Measurements from ENCODE around the gene ARID1A. TPM values are rescaled to one million over a fixed set of nuclear protein-coding genes. Genes with fewer than 3 reads are reported as not detected.

ARID1A gene
- total and polyA plus RNA-seq, 2 donors (not counting 1 experiment from before 2014, with no cell fraction given): 12.9 to 16.0 TPM

GRCh38 chr1:26733392-26733791 is 37.6 kb downstream of the ARID1A start:
- Histone ChIP-seq H3K27me3 (ENCODE audit: control insufficient read depth, insufficient read depth, low read length) (no peaks in the 10 kb centered on the region), H3K9me3 (ENCODE audit: control insufficient read depth, insufficient read depth, low read depth, low read length) (no peaks in the 10 kb centered on the region), H3K9ac (ENCODE audit: insufficient read depth, low read length) (no peak overlapping the region), H3K27ac (ENCODE audit: insufficient read depth, low read length) (peak overlapping the region; percentile 2), H3K79me2 (ENCODE audit: control insufficient read depth, insufficient read depth, low read length) (peaks cover 39% of the 10 kb centered on the region), H2AFZ (ENCODE audit: low read length) (no peak overlapping the region), H3K4me2 (ENCODE audit: extremely low read depth, insufficient read depth, low read length) (no peak overlapping the region), H3K4me3 (replicated peaks in 1 of 4; ENCODE audit: control extremely low read depth in 1 of 4, insufficient read depth in 1 of 4, low read depth in 3 of 4, low read length in 4 of 4) (no peak overlapping the region), H3K4me1 (ENCODE audit: control insufficient read depth, extremely low read depth, insufficient read depth, low read length) (peaks cover 10% of the 10 kb centered on the region), H3K36me3 (ENCODE audit: control insufficient read depth, insufficient read depth, low read length) (peaks cover 19% of the 10 kb centered on the region), H4K20me1 (ENCODE audit: control insufficient read depth, extremely low read depth, insufficient read depth, low read length) (no peaks in the 10 kb centered on the region)
- TF ChIP-seq, protein P1, sequence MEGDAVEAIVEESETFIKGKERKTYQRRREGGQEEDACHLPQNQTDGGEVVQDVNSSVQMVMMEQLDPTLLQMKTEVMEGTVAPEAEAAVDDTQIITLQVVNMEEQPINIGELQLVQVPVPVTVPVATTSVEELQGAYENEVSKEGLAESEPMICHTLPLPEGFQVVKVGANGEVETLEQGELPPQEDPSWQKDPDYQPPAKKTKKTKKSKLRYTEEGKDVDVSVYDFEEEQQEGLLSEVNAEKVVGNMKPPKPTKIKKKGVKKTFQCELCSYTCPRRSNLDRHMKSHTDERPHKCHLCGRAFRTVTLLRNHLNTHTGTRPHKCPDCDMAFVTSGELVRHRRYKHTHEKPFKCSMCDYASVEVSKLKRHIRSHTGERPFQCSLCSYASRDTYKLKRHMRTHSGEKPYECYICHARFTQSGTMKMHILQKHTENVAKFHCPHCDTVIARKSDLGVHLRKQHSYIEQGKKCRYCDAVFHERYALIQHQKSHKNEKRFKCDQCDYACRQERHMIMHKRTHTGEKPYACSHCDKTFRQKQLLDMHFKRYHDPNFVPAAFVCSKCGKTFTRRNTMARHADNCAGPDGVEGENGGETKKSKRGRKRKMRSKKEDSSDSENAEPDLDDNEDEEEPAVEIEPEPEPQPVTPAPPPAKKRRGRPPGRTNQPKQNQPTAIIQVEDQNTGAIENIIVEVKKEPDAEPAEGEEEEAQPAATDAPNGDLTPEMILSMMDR (conservative IDR thresholded peaks at IDR 0.05 in 1 of 2, IDR thresholded peaks at IDR 0.05 in 1 of 2; ENCODE audit: low read depth in 1 of 2, low read length in 2 of 2): no peak
- TF ChIP-seq EZH2 (IDR thresholded peaks at IDR 0.05; ENCODE audit: low read length, missing control alignments): no peak
- peak in 1 of 2 donors; percentile 48 for DNase-seq (ENCODE audit: low read depth in 2 of 2)

GRCh38 chr1:26733982-26734381 is 38.2 kb downstream of the ARID1A start:
- H3K9me3 ChIP-seq (ENCODE audit: control insufficient read depth, insufficient read depth, low read depth, low read length): no peaks in the 10 kb centered on the region
- H3K4me1 ChIP-seq (ENCODE audit: control insufficient read depth, extremely low read depth, insufficient read depth, low read length): peaks cover 10% of the 10 kb centered on the region
- H3K27ac ChIP-seq (ENCODE audit: insufficient read depth, low read length): peak overlapping the region; percentile 49
- DNase-seq (ENCODE audit: low read depth in 2 of 2): peak; percentile 72 to 97
- no peak overlapping the region for H3K4me2 ChIP-seq (ENCODE audit: extremely low read depth, insufficient read depth, low read length)
- no peaks in the 10 kb centered on the region for H3K27me3 ChIP-seq (ENCODE audit: control insufficient read depth, insufficient read depth, low read length)
- H3K36me3 ChIP-seq (ENCODE audit: control insufficient read depth, insufficient read depth, low read length): peaks cover 17% of the 10 kb centered on the region
- no peak overlapping the region for H3K9ac ChIP-seq (ENCODE audit: insufficient read depth, low read length)
- TF ChIP-seq EZH2 (IDR thresholded peaks at IDR 0.05; ENCODE audit: low read length, missing control alignments): no peak
- TF ChIP-seq, protein P1 (conservative IDR thresholded peaks at IDR 0.05 in 1 of 2, IDR thresholded peaks at IDR 0.05 in 1 of 2; ENCODE audit: low read depth in 1 of 2, low read length in 2 of 2): no peak
- H3K79me2 ChIP-seq (ENCODE audit: control insufficient read depth, insufficient read depth, low read length): peaks cover 34% of the 10 kb centered on the region
- H4K20me1 ChIP-seq (ENCODE audit: control insufficient read depth, extremely low read depth, insufficient read depth, low read length): no peaks in the 10 kb centered on the region
- no peak overlapping the region for H2AFZ ChIP-seq (ENCODE audit: low read length)
- no peak overlapping the region for H3K4me3 ChIP-seq (replicated peaks in 1 of 4; ENCODE audit: control extremely low read depth in 1 of 4, insufficient read depth in 1 of 4, low read depth in 3 of 4, low read length in 4 of 4)

- TF ChIP-seq EZH2 (IDR thresholded peaks at IDR 0.05; ENCODE audit: low read length, missing control alignments): no peak
- TF ChIP-seq, protein P1 (conservative IDR thresholded peaks at IDR 0.05 in 1 of 2, IDR thresholded peaks at IDR 0.05 in 1 of 2; ENCODE audit: low read depth in 1 of 2, low read length in 2 of 2): no peak
- peaks cover 31% of the 10 kb centered on the region for H3K79me2 ChIP-seq (ENCODE audit: control insufficient read depth, insufficient read depth, low read length)
- H3K4me2 ChIP-seq (ENCODE audit: extremely low read depth, insufficient read depth, low read length): no peak overlapping the region
- no peak overlapping the region for H3K4me3 ChIP-seq (replicated peaks in 1 of 4; ENCODE audit: control extremely low read depth in 1 of 4, insufficient read depth in 1 of 4, low read depth in 3 of 4, low read length in 4 of 4)
- no peak overlapping the region for H3K9ac ChIP-seq (ENCODE audit: insufficient read depth, low read length)
- H3K9me3 ChIP-seq (ENCODE audit: control insufficient read depth, insufficient read depth, low read depth, low read length): no peaks in the 10 kb centered on the region
- no peaks in the 10 kb centered on the region for H4K20me1 ChIP-seq (ENCODE audit: control insufficient read depth, extremely low read depth, insufficient read depth, low read length)
- DNase-seq (ENCODE audit: low read depth in 2 of 2): peak; percentile 36 to 66
- H3K27ac ChIP-seq (ENCODE audit: insufficient read depth, low read length): peak overlapping the region; percentile 49
- peaks cover 10% of the 10 kb centered on the region for H3K4me1 ChIP-seq (ENCODE audit: control insufficient read depth, extremely low read depth, insufficient read depth, low read length)
- H3K27me3 ChIP-seq (ENCODE audit: control insufficient read depth, insufficient read depth, low read length): no peaks in the 10 kb centered on the region
- no peak overlapping the region for H2AFZ ChIP-seq (ENCODE audit: low read length)
- H3K36me3 ChIP-seq (ENCODE audit: control insufficient read depth, insufficient read depth, low read length): peaks cover 17% of the 10 kb centered on the region
Measured at GRCh38 chr1:26734501-26735058, 38.8 kb downstream of the ARID1A start.
